ENCODE measurements around the gene WDR89.

Gene WDR89

DNA sequence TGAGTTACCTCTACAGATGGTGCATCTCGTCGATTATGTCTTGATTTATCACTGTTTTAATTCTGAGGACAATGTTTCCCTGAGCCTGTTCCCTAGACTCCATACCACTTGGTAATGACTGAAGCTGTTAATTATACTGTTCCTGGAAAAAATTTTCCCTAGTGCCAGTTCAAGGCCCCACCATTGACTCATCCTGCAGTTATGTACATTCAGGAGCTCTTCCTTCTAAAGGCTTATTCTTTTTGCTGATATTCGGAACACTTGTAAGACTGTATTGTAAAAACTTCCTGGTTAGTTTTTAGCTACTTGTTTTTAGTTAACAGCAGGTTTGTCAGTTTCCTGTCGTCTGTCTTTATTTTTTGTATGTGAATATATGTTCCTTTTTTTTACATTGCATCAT is 68.1 kb downstream of the WDR89 start:
- no peak for TF ChIP-seq CTCF (IDR thresholded peaks at IDR 0.05; ENCODE audit: extremely low read depth, insufficient read depth, missing control alignments)
- in situ Hi-C loops (cut with MboI; ENCODE audit: low pct_unique_long_range_greater_than_20kb, low sequenced_read_pairs, unreplicated experiment), result no loop called here
- no peak for DNase-seq (ENCODE audit: low spot score)

DNA sequence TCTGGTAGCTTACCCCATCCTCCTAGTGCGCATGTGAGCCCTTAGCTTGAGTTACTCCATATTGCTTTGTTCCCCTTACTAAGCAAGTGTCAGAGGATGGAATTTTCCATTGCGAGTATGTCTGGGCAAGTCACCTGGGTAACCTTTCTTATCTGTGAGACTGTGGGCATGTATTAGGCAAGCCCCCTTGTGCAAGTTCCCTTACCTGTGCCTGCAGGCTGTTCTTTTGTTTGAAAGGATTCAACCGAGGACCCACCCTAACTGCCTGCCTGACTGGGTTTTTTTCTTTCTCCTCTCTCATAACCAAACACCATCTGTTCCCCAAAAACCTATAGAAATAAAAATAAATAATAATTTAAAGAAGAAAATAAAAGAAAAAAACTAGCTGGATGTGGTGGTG is 76.2 kb downstream of the WDR89 start:
- DNase-seq (ENCODE audit: low spot score), result no peak

DNA sequence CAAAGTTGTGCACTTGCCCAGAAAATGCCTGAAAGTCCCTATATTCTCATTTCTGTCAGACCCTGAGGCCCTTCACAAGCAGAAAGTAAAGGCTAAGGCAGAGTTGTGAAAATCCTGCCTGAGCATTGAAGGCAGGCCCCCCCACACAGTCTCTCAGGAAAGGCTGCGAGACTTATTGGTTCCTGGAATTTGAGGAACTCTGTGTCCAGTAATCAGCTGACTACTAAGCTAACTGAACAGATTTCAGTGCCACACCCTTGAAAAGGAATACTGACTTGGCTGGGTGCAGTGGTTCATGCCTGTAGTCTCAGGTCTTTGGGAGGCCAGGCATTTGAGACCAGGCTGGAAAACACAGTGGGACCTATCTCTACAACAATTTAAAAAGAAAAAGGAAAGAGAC is 77.4 kb downstream of the WDR89 start:
- TF ChIP-seq CTCF (IDR thresholded peaks at IDR 0.05; ENCODE audit: extremely low read depth, insufficient read depth, missing control alignments), result no peak
- no peak for DNase-seq (ENCODE audit: low spot score)
- in situ Hi-C loops (cut with MboI; ENCODE audit: low pct_unique_long_range_greater_than_20kb, low sequenced_read_pairs, unreplicated experiment), result no loop called here

More for the DNA sequence above, 76.2 kb downstream of the WDR89 start:
- no peak for TF ChIP-seq CTCF (IDR thresholded peaks at IDR 0.05; ENCODE audit: extremely low read depth, insufficient read depth, missing control alignments)
- in situ Hi-C loops (cut with MboI; ENCODE audit: low pct_unique_long_range_greater_than_20kb, low sequenced_read_pairs, unreplicated experiment), result no loop called here

GRCh38 chr14:63563370-63564026 is 78.2 kb downstream of the WDR89 start:
- in situ Hi-C loops (cut with MboI; ENCODE audit: low pct_unique_long_range_greater_than_20kb, low sequenced_read_pairs, unreplicated experiment), result no loop called here
- DNase-seq (ENCODE audit: low spot score), result no peak
- no peak for TF ChIP-seq CTCF (IDR thresholded peaks at IDR 0.05; ENCODE audit: extremely low read depth, insufficient read depth, missing control alignments)

DNA sequence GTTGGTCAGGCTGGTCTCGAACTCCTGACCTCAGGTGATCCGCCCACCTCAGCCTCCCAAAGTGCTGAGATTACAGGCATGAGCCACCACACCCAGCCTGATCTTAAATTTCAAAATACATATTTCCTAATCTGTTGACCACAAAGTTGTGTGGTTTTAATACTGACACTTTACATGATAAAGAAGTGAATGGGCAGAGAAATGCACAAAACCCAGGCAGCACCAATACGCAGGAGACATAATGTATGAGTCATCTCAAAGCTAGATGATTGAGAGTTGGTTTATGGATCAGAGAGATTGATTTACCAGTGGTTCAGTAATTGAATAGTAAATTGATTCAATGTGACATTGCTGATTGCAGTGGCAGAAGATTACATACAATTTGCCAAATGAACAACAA is 79.3 kb downstream of the WDR89 start:
- no peak for TF ChIP-seq CTCF (IDR thresholded peaks at IDR 0.05; ENCODE audit: extremely low read depth, insufficient read depth, missing control alignments)
- DNase-seq (ENCODE audit: low spot score), result no peak
- in situ Hi-C loops (cut with MboI; ENCODE audit: low pct_unique_long_range_greater_than_20kb, low sequenced_read_pairs, unreplicated experiment), result no loop called here

- in situ Hi-C loops (cut with MboI; ENCODE audit: low pct_unique_long_range_greater_than_20kb, low sequenced_read_pairs, unreplicated experiment), result no loop called here
- DNase-seq (ENCODE audit: low spot score), result no peak
- no peak for TF ChIP-seq CTCF (IDR thresholded peaks at IDR 0.05; ENCODE audit: extremely low read depth, insufficient read depth, missing control alignments)
Observed at GRCh38 chr14:63555572-63555971, 86.1 kb downstream of the WDR89 start.
